ENCODE measurements around the gene KCNIP1. TPM values are rescaled to one million over a fixed set of nuclear protein-coding genes. Genes with fewer than 3 reads are reported as not detected.

Gene KCNIP1
- polyA plus RNA-seq, 12 donors = 2.4 to 6.0 (median 3.4) TPM; not detected in 2

- DNase-seq = no peak
Observed at GRCh38 chr5:170709640-170710039, 205.8 kb downstream of the KCNIP1 start.

DNA sequence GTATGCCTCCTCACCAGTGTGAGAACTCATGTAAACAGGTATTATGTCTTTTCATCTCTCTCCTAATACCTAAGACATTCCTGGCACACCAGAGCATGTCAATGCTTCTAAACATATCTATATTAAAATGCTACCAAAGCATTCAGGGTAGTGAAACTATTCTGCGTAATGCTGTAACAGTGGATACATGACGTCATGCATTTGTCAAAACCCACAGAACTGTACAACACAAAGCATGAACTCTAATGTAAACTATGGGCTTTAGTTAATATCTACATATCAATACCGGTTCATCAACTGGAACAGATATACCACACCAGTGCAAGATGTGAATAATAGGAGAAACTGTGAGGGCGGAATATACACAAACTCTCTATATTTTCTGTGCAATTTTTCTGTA, 207.5 kb downstream of the KCNIP1 start:
- DNase-seq = no peak

DNA sequence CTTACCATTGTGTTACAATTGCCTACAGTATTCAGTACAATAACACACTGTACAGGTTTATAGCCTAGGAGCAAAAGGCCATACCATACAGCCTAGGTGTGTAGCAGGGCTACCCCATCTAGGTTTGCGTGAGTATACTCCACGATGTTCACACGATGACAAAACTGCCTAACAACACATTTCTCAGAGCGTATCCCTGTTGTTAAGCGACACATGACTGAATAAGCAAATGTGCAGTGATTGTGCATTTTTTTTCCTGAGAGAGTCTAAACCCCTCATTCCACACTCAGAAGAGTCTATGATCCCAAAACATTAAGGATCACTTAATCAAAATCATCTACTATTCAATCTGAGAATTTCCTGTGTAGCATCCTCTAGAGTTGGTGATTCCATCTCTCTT, 211.3 kb downstream of the KCNIP1 start:
- DNase-seq = no peak

DNA sequence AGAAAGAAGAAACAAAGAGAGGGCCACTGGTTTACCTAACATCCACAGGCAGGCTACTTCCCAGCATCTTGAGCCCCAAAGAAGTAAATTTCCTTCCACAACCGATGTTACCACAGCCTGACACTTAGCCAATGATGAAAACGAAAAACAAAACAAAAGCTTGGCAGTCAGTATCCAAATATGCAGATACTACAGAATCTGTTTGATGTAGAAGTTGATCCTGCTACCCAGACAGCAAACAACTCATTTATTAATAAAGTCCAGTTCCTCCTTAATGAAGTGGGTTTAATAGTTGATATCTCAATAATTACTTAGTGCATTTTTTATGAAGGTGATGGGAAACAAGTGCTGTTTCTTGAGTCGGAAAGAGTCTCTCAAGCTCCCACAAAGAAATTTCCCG, 212.6 kb downstream of the KCNIP1 start:
- DNase-seq = no peak

DNA sequence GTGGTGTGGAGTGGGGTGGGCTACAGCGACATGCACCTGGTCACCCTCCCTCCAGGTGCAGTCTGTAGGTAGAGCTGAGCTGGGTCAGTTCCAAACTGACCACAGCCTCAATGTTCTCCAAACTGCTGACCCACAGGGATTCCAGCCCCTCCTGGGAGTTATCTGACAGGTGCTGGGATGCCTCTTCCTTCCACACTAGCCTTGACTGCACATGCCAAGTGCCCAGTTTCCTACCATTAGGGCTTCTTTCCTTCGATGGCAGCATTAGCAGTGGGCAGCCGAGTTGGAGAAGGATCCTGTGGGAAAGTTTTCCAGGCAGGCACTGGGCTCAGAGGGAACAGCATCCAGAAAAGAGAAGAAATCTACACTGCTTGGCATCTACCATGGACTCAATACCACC, 215.7 kb downstream of the KCNIP1 start:
- DNase-seq = no peak

DNA sequence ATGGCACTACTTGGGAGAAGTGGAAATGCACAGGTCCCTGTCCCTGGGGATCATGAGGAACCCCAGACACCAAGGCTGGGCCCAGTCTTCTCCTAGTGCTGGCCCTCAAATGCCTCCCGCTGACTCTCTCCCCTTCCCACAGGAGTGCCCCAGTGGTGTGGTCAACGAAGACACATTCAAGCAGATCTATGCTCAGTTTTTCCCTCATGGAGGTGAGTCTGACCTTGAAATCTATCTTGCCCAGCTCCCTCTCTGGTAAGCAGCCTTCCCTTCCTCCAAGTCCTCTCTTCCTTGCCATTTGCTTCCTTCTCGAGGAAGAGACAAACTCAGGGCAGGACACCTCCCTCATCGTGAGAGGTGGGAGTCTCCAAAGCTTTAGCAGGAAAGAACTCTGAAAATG, 216.4 kb downstream of the KCNIP1 start:
- no peak for DNase-seq

DNA sequence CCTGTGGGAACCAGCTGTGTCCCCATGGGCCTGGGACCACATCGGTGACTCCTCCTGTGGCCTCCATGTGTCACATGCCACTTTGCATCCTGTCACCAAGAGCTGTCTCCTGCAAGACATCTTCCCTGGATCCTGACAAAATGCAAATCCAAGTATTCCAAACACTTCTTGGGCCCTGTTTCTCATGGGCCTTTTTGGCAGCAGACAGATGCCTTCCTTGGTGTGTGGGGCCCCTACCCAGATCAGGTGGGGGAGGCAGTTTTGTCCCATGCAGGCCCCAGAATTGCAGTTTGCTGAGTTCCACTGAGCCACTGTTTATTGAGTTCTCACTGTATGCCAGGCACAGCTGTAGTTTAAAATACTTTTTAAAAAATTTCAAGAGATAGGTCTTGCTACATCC, 217.2 kb downstream of the KCNIP1 start:
- no peak for DNase-seq

DNA sequence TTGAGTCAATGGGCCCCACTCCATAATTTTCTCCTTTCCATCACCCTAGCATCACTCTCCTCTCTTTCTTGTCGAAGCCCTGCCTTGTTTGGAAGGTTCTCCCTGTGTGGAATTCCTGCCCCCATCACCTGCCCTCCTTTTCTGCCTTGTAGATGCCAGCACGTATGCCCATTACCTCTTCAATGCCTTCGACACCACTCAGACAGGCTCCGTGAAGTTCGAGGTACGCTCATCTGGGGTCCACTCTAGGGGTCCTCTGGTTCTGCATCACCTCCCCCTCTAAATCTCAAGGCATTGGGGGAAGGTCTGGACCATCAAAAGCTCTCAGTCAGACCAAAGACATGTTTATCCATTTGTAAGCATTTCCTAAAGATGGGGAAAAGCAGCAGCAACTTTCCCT, 217.9 kb downstream of the KCNIP1 start:
- no peak for DNase-seq

DNA sequence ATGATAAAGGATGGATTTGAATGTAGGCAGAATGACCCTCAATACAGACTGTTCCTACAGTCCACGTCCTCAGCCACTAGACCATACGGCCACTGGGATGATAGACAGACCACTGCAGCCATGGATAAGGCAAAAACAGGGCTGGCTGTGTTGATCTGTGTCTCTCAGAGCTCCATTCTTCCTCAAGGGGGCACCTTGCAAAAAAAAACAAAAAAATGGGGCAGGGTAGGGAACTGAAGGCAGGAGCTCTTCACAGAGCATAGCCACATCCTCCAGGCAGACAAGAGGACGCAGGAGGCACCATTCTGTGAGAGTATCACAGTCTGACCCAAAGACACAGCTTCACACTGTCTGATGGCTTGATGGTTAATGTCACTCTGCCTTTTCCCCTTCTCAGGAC, 218.5 kb downstream of the KCNIP1 start:
- DNase-seq = no peak

DNA sequence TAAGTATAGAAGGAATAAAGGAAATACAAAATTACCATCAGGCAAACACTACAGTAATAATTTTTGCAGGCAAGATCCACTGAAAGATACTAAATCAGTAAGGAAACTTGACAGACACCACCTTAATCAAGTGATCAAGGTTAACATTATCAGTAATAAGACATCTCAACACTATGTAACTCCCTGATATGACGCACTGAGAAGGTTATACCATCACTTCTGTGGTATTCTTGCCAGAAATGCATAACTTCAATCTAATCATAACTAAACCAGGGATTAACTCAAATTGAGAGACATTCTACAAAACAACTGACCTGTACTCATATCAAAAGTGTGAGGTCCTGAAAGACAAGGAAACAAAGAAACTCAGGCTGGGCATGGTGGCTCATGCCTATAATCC, 227.2 kb downstream of the KCNIP1 start:
- no peak for DNase-seq

- DNase-seq = no peak
Observed at GRCh38 chr5:170732685-170733084, 228.9 kb downstream of the KCNIP1 start.

DNA sequence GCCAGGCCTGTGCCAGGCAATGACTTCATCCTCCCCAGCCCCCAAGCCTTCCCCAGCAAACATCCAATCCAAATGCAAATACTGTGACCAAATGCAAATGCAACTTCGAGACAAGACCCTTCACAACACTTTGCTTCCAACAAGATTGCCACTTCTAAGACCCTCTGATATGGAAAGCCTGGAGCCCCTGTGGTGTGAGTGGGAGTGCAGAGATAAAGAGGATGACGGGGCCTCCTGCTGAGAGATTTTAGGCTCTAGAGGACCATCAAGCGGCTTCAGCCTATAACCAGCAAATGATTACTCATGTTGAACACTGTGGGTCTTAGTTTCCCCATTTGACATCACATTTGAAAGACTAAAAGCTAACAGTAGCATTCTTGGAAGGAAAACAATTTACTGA, 233.1 kb downstream of the KCNIP1 start:
- no peak for DNase-seq

GRCh38 chr5:170737591-170737990, 233.8 kb downstream of the KCNIP1 start:
- DNase-seq = no peak

GRCh38 chr5:170738840-170739239, 235.0 kb downstream of the KCNIP1 start:
- no peak for DNase-seq

- no peak for DNase-seq
Observed at GRCh38 chr5:170739446-170739845, 235.6 kb downstream of the KCNIP1 start.

- DNase-seq = no peak
Observed at GRCh38 chr5:170740551-170741205, 236.9 kb downstream of the KCNIP1 start.

GRCh38 chr5:170741801-170742200, 238.0 kb downstream of the KCNIP1 start:
- DNase-seq = no peak

GRCh38 chr5:170743876-170744212, 240.0 kb downstream of the KCNIP1 start:
- DNase-seq = no peak

- no peak for DNase-seq
Observed at GRCh38 chr5:170745481-170746071, 241.8 kb downstream of the KCNIP1 start.

- no peak for DNase-seq
Observed at GRCh38 chr5:170746075-170746960, 242.5 kb downstream of the KCNIP1 start.

DNA sequence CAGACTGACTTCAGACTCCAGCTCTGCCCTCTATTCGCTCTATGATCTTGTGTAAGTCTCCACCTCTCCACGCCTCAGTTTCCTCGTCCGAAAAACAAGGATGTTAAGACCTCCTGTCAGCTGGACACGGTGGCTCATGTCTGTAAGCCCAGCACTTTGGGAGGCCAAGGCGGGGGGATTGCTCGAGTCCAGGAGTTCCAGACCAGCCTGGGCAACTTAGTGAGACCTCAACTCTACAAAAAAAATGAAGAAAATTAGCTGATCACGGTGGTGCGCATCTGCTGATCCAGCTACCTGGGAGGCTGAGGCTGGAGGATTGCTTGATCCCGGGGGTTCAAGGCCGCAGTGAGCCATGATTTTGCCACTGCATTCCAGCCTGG, 243.1 kb downstream of the KCNIP1 start:
- no peak for DNase-seq

DNA sequence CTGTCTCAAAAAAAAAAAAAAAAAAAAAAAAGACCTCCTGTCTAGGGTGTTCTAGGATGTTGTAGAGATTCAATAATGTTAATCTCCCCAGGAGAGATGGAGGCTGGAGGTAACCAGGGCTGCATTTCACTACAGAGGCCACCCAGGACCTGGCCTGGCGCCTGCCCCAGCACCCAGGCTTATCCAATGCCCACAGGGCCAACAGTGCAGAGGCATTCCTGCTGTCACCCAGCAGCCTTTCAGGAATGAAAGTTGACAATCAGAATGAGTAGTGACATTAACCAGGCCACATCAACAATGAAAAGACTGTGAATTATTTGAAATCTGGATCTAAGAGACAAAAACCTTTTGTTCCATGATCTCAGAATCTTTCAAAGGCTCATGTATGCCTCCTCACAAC, 243.5 kb downstream of the KCNIP1 start:
- no peak for DNase-seq

GRCh38 chr5:170747851-170748250, 244.0 kb downstream of the KCNIP1 start:
- DNase-seq = no peak

Measured in muscle of arm (tissue), 12 donors.